ENCODE data around the gene PRELP.

GRCh38 chr1:203471841-203472240, 3.8 kb upstream of the PRELP start:
- TF ChIP-seq CTCF (IDR thresholded peaks at IDR 0.05), result no peak
- TF ChIP-seq POLR2AphosphoS5 (IDR thresholded peaks at IDR 0.05), result no peak
